GM18870 (cell line): Measurements from ENCODE around the gene DOCK1.

Experiments used
- ATAC-seq: cut with Tn5 transposase; IDR thresholded peaks from one replicate; pipeline ENCODE4 v1.9.1; 2021; ENCODE audit warnings: moderate library complexity; ENCODE audit not compliant: unreplicated experiment

DOCK1 gene

GRCh38 chr10:127129104-127129503 lies 223.9 kb downstream of the DOCK1 start:
- ATAC-seq = no peak

GRCh38 chr10:127132451-127132850 lies 227.2 kb downstream of the DOCK1 start:
- no peak for ATAC-seq

- no peak for ATAC-seq
Observed at GRCh38 chr10:127133225-127133624, 228.0 kb downstream of the DOCK1 start.

- no peak for ATAC-seq
Observed at GRCh38 chr10:127133672-127134500, 228.7 kb downstream of the DOCK1 start.

GRCh38 chr10:127135844-127136577 lies 230.8 kb downstream of the DOCK1 start:
- no peak for ATAC-seq

GRCh38 chr10:127137391-127137790 lies 232.2 kb downstream of the DOCK1 start:
- no peak for ATAC-seq

GRCh38 chr10:127142136-127142535 lies 236.9 kb downstream of the DOCK1 start:
- ATAC-seq = no peak

- ATAC-seq = no peak
Observed at GRCh38 chr10:127142856-127143255, 237.6 kb downstream of the DOCK1 start.

GRCh38 chr10:127145173-127145572 lies 239.9 kb downstream of the DOCK1 start:
- no peak for ATAC-seq

GRCh38 chr10:127146661-127147060 lies 241.4 kb downstream of the DOCK1 start:
- no peak for ATAC-seq

- ATAC-seq = no peak
Observed at GRCh38 chr10:127148066-127148932, 243.1 kb downstream of the DOCK1 start.

- no peak for ATAC-seq
Observed at GRCh38 chr10:127148933-127149220, 243.6 kb downstream of the DOCK1 start.

- ATAC-seq = no peak
Observed at GRCh38 chr10:127149501-127150081, 244.4 kb downstream of the DOCK1 start.

GRCh38 chr10:127150136-127150535 lies 244.9 kb downstream of the DOCK1 start:
- ATAC-seq = no peak

GRCh38 chr10:127151541-127151940 lies 246.3 kb downstream of the DOCK1 start:
- ATAC-seq = no peak

- ATAC-seq = no peak
Observed at GRCh38 chr10:127151981-127152699, 246.9 kb downstream of the DOCK1 start.

GRCh38 chr10:127153181-127153580 lies 248.0 kb downstream of the DOCK1 start:
- ATAC-seq = no peak

- ATAC-seq = no peak
Observed at GRCh38 chr10:127154831-127155620, 249.8 kb downstream of the DOCK1 start.

- ATAC-seq = no peak
Observed at GRCh38 chr10:127157089-127157488, 251.9 kb downstream of the DOCK1 start.
